Right lobe of liver (tissue), 4 donors: ENCODE results near the gene PARP1.

Source experiments
- CTCF ChIP-seq, 4 donors: fragments of 200-600 bp in 3 of 4; fragments of 450-650 bp in 1 of 4; IDR thresholded peaks; one replicate each; pipeline versions ENCODE4 v1.5.1 to v1.8.0; 2016 to 2022; ENCODE audit warnings: antibody characterized with exemption in 4 of 4, mild to moderate bottlenecking in 2 of 4
- POLR2A ChIP-seq: fragments of 450-650 bp; IDR thresholded peaks from one replicate; pipeline ENCODE4 v1.6.1; 2017; ENCODE audit warnings: antibody characterized with exemption, mild to moderate bottlenecking
- donor health status: DM: no; HTN: no; CAD: no.
- donor health status: DM: no; HTN: no; CAD: no.
- donor health status: DM: no; HTN: yes; CAD: no.

GRCh38 chr1:226410958-226411357, 3.1 kb upstream of the PARP1 start:
- TF ChIP-seq CTCF (IDR thresholded peaks at IDR 0.05), result no peak
- no peak for TF ChIP-seq POLR2A
